RWPE2 (cell line): ENCODE results near the gene DUOXA1.
"Not testable (repeated sequence)": the region's sequence is repeated elsewhere in the genome, so short reads cannot be mapped to it uniquely, and the experiment has no call there.

Experiments
- ATAC-seq: fragments of 200-7000 bp; cut with Tn5 transposase; 3 replicates; pipeline ENCODE4 v1.9.1; 2021; ENCODE audit warnings: low read depth
- DNase-seq: peaks from one replicate; pipeline ENCODE4 v3.0.0-alpha.2; 2020; ENCODE audit warnings: low spot score
- H3K27ac ChIP-seq: fragments of 450-650 bp; 2 replicates; pipeline ENCODE4 v1.5.1; 2017; ENCODE audit warnings: mild to moderate bottlenecking; ENCODE audit not compliant: poor library complexity, severe bottlenecking
- H3K27me3 ChIP-seq: fragments of 250-450 bp; sonication (Bioruptor Pico); 2 replicates; pipeline ENCODE4 v1.5.1; 2021; ENCODE audit warnings: mild to moderate bottlenecking, moderate library complexity; ENCODE audit not compliant: insufficient read depth, poor library complexity, severe bottlenecking
- H3K36me3 ChIP-seq: fragments of 250-450 bp; sonication (Bioruptor Pico); 2 replicates; pipeline ENCODE4 v1.5.1; 2020; ENCODE audit warnings: low read depth, mild to moderate bottlenecking, moderate library complexity
- H3K4me1 ChIP-seq: fragments of 250-450 bp; sonication (Bioruptor Pico); 2 replicates; pipeline ENCODE4 v1.5.1; 2021; ENCODE audit warnings: mild to moderate bottlenecking, moderate library complexity; ENCODE audit not compliant: insufficient read depth, poor library complexity, severe bottlenecking
- H3K4me3 ChIP-seq: fragments of 250-450 bp; sonication (Bioruptor Pico); 2 replicates; pipeline ENCODE4 v1.5.1; 2021; ENCODE audit warnings: mild to moderate bottlenecking, moderate library complexity; ENCODE audit not compliant: severe bottlenecking
- H3K9me3 ChIP-seq: fragments of 250-450 bp; sonication (Bioruptor Pico); 2 replicates; pipeline ENCODE4 v1.5.1; 2021; ENCODE audit warnings: mild to moderate bottlenecking, moderate library complexity; ENCODE audit not compliant: severe bottlenecking
- CTCF ChIP-seq: fragments of 450-650 bp; IDR thresholded peaks from one replicate; pipeline ENCODE4 v1.5.1; 2017; ENCODE audit warnings: mild to moderate bottlenecking, moderate library complexity; ENCODE audit not compliant: poor library complexity, severe bottlenecking

The DUOXA1 gene

GRCh38 chr15:45083223-45083622 is 46.5 kb downstream of the DUOXA1 start:
- no peaks in the 10 kb centered on the region for H3K9me3 ChIP-seq
- H3K4me1 ChIP-seq = no peaks in the 10 kb centered on the region
- H3K27ac ChIP-seq = no peak overlapping the region
- H3K27me3 ChIP-seq = peaks cover 7% of the 10 kb centered on the region
- ATAC-seq = no peak
- no peak for DNase-seq
- no peak for TF ChIP-seq CTCF
- no peak overlapping the region for H3K4me3 ChIP-seq
- H3K36me3 ChIP-seq = no peaks in the 10 kb centered on the region

GRCh38 chr15:45082412-45082811 is 47.3 kb downstream of the DUOXA1 start:
- H3K36me3 ChIP-seq, H3K27me3 ChIP-seq, H3K9me3 ChIP-seq, H3K4me1 ChIP-seq, H3K27ac ChIP-seq, H3K4me3 ChIP-seq, ATAC-seq, DNase-seq: not testable (repeated sequence)

DNA sequence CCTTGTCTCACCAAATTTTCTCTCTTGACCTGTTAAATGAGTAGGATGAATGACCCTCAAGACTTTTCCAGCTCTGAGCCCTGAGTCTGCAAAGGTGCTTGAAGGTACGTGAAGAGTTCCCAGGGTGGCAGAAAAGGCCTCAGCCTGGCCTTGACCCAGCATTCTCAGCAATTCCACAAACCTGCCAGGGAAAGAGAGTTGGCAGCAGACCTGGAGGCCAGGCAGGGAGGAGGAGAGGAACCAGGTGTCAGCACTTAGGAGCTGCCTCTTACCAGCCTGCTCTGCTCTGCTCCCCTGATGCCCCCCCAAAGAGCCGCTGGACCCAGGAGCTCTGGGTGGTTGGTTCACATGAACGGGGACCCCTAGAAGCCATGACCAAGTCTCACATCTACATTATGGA is 49.1 kb downstream of the DUOXA1 start:
- ATAC-seq, H3K4me3 ChIP-seq, H3K9me3 ChIP-seq, H3K27ac ChIP-seq, H3K27me3 ChIP-seq, H3K36me3 ChIP-seq, DNase-seq, H3K4me1 ChIP-seq: not testable (repeated sequence)

DNA sequence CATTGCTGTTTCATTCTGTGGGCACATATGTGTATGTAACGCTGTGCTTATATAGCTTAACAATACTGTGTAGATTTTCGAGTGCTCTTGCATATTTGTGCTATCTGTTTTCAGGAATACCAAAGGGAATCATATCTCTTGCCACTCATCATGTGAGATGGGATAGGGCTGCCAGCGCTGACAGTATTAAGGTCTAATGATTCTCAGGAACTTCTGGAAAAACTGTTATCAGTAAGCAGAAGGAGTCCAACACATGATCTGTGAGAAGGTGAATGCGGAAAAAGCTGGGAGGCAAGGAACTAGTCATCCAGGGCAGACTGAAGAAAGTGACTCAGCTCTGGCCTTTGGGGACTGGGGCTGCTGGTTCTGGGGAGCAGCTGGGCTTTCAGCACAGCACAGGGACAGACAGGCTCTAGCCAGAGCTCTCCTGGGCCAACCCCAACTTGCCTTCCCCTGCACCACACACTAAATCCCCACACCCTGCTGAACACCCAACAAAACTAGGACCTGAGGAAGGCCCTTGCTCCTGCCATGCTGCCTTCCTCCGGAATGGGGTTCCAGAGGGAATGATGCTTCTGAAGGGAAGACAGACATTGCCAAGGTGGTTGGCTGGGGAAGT is 49.9 kb downstream of the DUOXA1 start:
- H3K4me1 ChIP-seq, H3K27ac ChIP-seq, H3K4me3 ChIP-seq, H3K27me3 ChIP-seq, H3K36me3 ChIP-seq, DNase-seq, H3K9me3 ChIP-seq: not testable (repeated sequence)
- ATAC-seq = peak; percentile 15; the same call in 1 of the 3 replicates

- H3K27me3 ChIP-seq, H3K36me3 ChIP-seq, DNase-seq, H3K27ac ChIP-seq, ATAC-seq, H3K4me1 ChIP-seq, H3K4me3 ChIP-seq, H3K9me3 ChIP-seq: not testable (repeated sequence)
These were observed 50.5 kb downstream of the DUOXA1 start for GRCh38 chr15:45079201-45079600.

DNA sequence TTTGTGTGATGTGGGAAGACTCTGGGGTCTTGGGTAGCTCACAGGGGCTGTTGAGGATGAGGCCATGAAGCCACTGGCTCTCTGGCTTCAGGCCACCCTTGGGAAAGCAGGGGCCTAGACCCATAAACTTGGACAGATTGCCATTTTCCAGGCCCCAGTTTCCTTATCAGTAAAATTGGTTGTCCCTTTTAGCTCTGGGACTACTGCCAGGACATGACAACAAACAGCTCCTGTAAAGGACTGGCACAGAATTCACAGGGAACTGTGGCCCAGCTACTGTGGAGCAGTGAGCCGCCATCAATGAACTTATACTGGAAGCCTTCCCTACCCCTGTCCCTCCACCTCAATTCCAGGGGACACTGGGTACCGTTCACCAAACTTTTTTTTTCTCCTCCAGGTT is 52.3 kb downstream of the DUOXA1 start:
- H3K27me3 ChIP-seq, H3K27ac ChIP-seq, H3K4me1 ChIP-seq, H3K9me3 ChIP-seq, ATAC-seq, DNase-seq, H3K4me3 ChIP-seq, H3K36me3 ChIP-seq: not testable (repeated sequence)

DNA sequence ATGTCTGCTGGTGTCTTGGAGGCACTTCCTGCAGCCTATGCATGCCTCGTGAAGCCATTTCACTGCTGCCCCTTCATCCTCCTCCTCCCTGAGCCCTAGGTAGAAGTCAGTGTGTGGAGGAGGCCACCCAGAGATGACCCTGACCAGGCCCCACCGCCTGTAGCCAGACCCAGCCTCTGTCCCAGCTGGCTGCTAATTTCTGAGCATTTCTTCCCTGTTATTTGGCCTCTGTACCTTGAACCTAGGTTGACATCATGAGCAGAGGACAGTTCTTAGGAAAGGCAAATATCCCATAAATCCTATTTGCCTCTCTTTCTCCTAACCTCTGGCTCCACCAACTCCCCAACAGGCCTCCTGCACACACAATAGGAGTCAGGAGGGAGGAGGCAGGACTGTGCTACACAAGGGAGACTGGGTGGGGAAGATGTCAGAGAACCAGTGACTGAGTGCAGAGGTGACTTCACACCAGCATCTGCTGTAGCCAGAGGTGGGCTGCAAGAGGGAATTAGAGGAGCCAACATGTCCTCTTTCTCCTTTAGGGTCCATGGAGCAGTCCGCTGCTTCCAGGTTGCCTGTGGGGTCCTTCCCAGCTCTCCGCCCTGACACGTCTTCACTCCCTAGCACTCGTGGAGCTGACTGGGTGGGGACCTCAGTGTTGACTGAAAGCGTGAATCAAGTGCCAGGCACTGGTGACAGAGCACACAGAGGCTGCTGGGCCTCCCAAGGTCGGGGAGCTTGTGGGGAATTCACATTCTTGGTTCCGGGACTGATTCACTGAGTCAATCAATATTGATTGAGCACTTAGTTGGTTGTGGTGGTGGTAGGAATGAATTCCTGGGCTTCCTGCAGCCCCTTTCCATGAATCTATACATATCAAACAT is 54.0 kb downstream of the DUOXA1 start:
- H3K4me3 ChIP-seq, H3K36me3 ChIP-seq, DNase-seq, H3K4me1 ChIP-seq, H3K9me3 ChIP-seq, ATAC-seq, H3K27ac ChIP-seq, H3K27me3 ChIP-seq: not testable (repeated sequence)

GRCh38 chr15:45073602-45074001 is 56.1 kb downstream of the DUOXA1 start:
- not testable (repeated sequence) for ATAC-seq, DNase-seq, H3K9me3 ChIP-seq, H3K36me3 ChIP-seq, H3K27ac ChIP-seq, H3K27me3 ChIP-seq, H3K4me1 ChIP-seq, H3K4me3 ChIP-seq

DNA sequence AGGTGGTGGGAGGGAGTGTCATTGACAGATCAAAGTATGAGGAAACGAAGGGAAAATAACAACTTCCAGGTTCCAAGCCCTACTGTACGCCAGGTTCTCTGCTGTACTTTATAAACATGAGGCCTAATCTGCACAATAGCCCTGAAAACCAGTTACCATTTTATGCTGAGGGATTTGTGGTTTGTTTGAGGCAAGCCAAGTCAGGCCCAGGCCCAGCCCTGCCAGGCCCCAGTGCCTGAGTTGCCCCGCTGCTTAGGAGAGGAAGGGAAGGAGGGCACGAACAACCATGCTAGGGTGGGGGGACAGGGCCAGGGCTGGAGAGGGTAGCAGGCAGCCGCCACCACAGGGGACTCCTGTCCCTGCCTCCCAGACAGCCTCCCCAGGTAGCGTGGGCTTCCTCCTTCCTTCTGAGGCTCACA is 59.7 kb downstream of the DUOXA1 start:
- not testable (repeated sequence) for H3K4me1 ChIP-seq, H3K9me3 ChIP-seq, H3K4me3 ChIP-seq, H3K27ac ChIP-seq, H3K27me3 ChIP-seq, DNase-seq, H3K36me3 ChIP-seq
- ATAC-seq = peak; percentile 52; the same call in 2 of the 3 replicates
